HUES6 (cell line): Measurements from ENCODE around the gene TUBA4B.
"Not testable (repeated sequence)": the region's sequence is repeated elsewhere in the genome, so short reads cannot be mapped to it uniquely, and the experiment has no call there.

Experiments used
- H3K27ac ChIP-seq: 2 replicates; pipeline ENCODE4 v1.7.0; 2013; ENCODE audit warnings: low read depth, mild to moderate bottlenecking, low read length, inconsistent platforms
- H3K27me3 ChIP-seq: 2 replicates; pipeline ENCODE4 v1.6.1; 2013; ENCODE audit warnings: low read length; ENCODE audit not compliant: control insufficient read depth, insufficient read depth
- H3K36me3 ChIP-seq: 2 replicates; pipeline ENCODE4 v1.6.1; 2013; ENCODE audit warnings: low read length; ENCODE audit not compliant: control insufficient read depth, insufficient read depth
- H3K4me1 ChIP-seq: 2 replicates; pipeline ENCODE4 v1.6.1; 2013; ENCODE audit warnings: low read length; ENCODE audit not compliant: control insufficient read depth, insufficient read depth
- H3K4me3 ChIP-seq: 2 replicates; pipeline ENCODE4 v1.5.1; 2013; ENCODE audit warnings: low read depth, low read length
- H3K9ac ChIP-seq: one replicate; pipeline ENCODE4 v1.6.1; 2013; ENCODE audit warnings: mild to moderate bottlenecking, low read length
- H3K9me3 ChIP-seq: 2 replicates; pipeline ENCODE4 v1.6.1; 2013; ENCODE audit warnings: low read depth, low read length; ENCODE audit not compliant: control insufficient read depth, insufficient read depth

The TUBA4B gene

GRCh38 chr2:219251656-219252055, 1.4 kb upstream of the TUBA4B start:
- Histone ChIP-seq H3K9me3 (no peaks in the 10 kb centered on the region), H3K27me3 (peaks cover 62% of the 10 kb centered on the region), H3K4me3 (no peak overlapping the region), H3K27ac (no peak overlapping the region), H3K36me3 (peaks cover 24% of the 10 kb centered on the region), H3K9ac (no peak overlapping the region), H3K4me1 (peaks cover 21% of the 10 kb centered on the region)

- no peak overlapping the region for H3K9ac ChIP-seq
- H3K36me3 ChIP-seq = peaks cover 20% of the 10 kb centered on the region
- H3K27ac ChIP-seq = no peak overlapping the region
- 0 out of 2 replicates have a peak overlapping the region, but pooled peaks have one; percentile 73 for H3K4me3 ChIP-seq
- no peaks in the 10 kb centered on the region for H3K9me3 ChIP-seq
- H3K27me3 ChIP-seq = peaks cover 65% of the 10 kb centered on the region
- H3K4me1 ChIP-seq = peaks cover 21% of the 10 kb centered on the region
Measured at GRCh38 chr2:219252084-219252483, 959 bp upstream of the TUBA4B start.

- Histone ChIP-seq H3K9me3 (no peaks in the 10 kb centered on the region), H3K36me3 (peaks cover 17% of the 10 kb centered on the region), H3K4me1 (peaks cover 21% of the 10 kb centered on the region), H3K27me3 (peaks cover 65% of the 10 kb centered on the region), H3K4me3 (peak overlapping the region; percentile 73), H3K9ac (peak overlapping the region; percentile 1), H3K27ac (no peak overlapping the region)
Measured at GRCh38 chr2:219252570-219252899, 508 bp upstream of the TUBA4B start.

GRCh38 chr2:219253753-219254589, 928 bp downstream of the TUBA4B start, which contains the start of gene TUBA4A:
TUBA4A (minus strand) TSS chr2:219253918; CDS start chr2:219253858, 60 bp downstream.
- peaks cover 69% of the 10 kb centered on the region for H3K27me3 ChIP-seq
- H3K9me3 ChIP-seq = no peaks in the 10 kb centered on the region
- H3K9ac ChIP-seq = peak within 1 kb of the TSS; percentile 1
- H3K4me3 ChIP-seq = peak within 1 kb of the TSS; percentile 73
- H3K27ac ChIP-seq = no peak within 1 kb of the TSS
- H3K4me1 ChIP-seq = peaks cover 19% of the 10 kb centered on the region
- H3K36me3 ChIP-seq = peaks cover 6% of the 10 kb centered on the region

GRCh38 chr2:219254590-219255201, 1.7 kb downstream of the TUBA4B start:
- Histone ChIP-seq H3K4me3 (peak overlapping the region; percentile 73), H3K27me3 (peaks cover 75% of the 10 kb centered on the region), H3K9me3 (no peaks in the 10 kb centered on the region), H3K36me3 (peaks cover 6% of the 10 kb centered on the region), H3K9ac (no peak overlapping the region), H3K27ac (no peak overlapping the region), H3K4me1 (peaks cover 12% of the 10 kb centered on the region)

GRCh38 chr2:219258942-219259341, 5.9 kb downstream of the TUBA4B start:
- peaks cover 59% of the 10 kb centered on the region for H3K27me3 ChIP-seq
- not testable (repeated sequence) for H3K4me3 ChIP-seq, H3K36me3 ChIP-seq, H3K27ac ChIP-seq, H3K4me1 ChIP-seq, H3K9ac ChIP-seq, H3K9me3 ChIP-seq

- Histone ChIP-seq H3K4me1 (no peaks in the 10 kb centered on the region), H3K9me3 (no peaks in the 10 kb centered on the region), H3K4me3 (no peak overlapping the region), H3K9ac (no peak overlapping the region), H3K27ac (no peak overlapping the region), H3K36me3 (no peaks in the 10 kb centered on the region), H3K27me3 (peaks cover 43% of the 10 kb centered on the region)
Measured at GRCh38 chr2:219261024-219261855, 8.2 kb downstream of the TUBA4B start.

GRCh38 chr2:219266232-219266631, 13.2 kb downstream of the TUBA4B start:
- no peak overlapping the region for H3K9ac ChIP-seq
- H3K27ac ChIP-seq = no peak overlapping the region
- no peaks in the 10 kb centered on the region for H3K9me3 ChIP-seq
- H3K27me3 ChIP-seq = peaks cover 34% of the 10 kb centered on the region
- H3K4me1 ChIP-seq = no peaks in the 10 kb centered on the region
- no peak overlapping the region for H3K4me3 ChIP-seq
- no peaks in the 10 kb centered on the region for H3K36me3 ChIP-seq

GRCh38 chr2:219266886-219267285, 13.8 kb downstream of the TUBA4B start:
- Histone ChIP-seq H3K9me3 (no peaks in the 10 kb centered on the region), H3K36me3 (no peaks in the 10 kb centered on the region), H3K4me3 (no peak overlapping the region), H3K9ac (no peak overlapping the region), H3K27ac (no peak overlapping the region), H3K4me1 (no peaks in the 10 kb centered on the region), H3K27me3 (peaks cover 27% of the 10 kb centered on the region)

- Histone ChIP-seq H3K27me3 (peaks cover 24% of the 10 kb centered on the region), H3K4me3 (no peak overlapping the region), H3K9me3 (no peaks in the 10 kb centered on the region), H3K27ac (no peak overlapping the region), H3K9ac (no peak overlapping the region), H3K4me1 (no peaks in the 10 kb centered on the region), H3K36me3 (no peaks in the 10 kb centered on the region)
Measured at GRCh38 chr2:219268294-219268693, 15.3 kb downstream of the TUBA4B start.
